ENCODE data around the gene PACSIN1.
"Not testable (repeated sequence)": the region's sequence is repeated elsewhere in the genome, so short reads cannot be mapped to it uniquely, and the experiment has no call there.

- not testable (repeated sequence) for TF ChIP-seq CTCF (IDR thresholded peaks at IDR 0.05; ENCODE audit: poor library complexity); EZH2 (IDR thresholded peaks at IDR 0.05; ENCODE audit: borderline replicate concordance)
These were observed 17.9 kb downstream of the PACSIN1 start for GRCh38 chr6:34483781-34484180.

Measured in hepatocyte (in vitro differentiated cells).